Small intestine (tissue), 7 donors: ENCODE data around the gene ZNF440. TPM values are rescaled to one million over a fixed set of nuclear protein-coding genes. Genes with fewer than 3 reads are reported as not detected.
"Not testable (repeated sequence)": the region's sequence is repeated elsewhere in the genome, so short reads cannot be mapped to it uniquely, and the experiment has no call there.

Source experiments
- DNase-seq, 2 donors: peaks; one replicate each; pipeline versions ENCODE4 v3.0.0 to v3.0.0-alpha.2; 2013
- FAIRE-seq: peaks from 2 replicates; lab custom pipeline; 2012; peaks lifted over from hg19 to GRCh38; lab: Jason Lieb, UNC
- H3K27ac ChIP-seq, 3 donors: one replicate each; pipeline ENCODE4 v1.5.1; 2013; ENCODE audit warnings: low read length in 2 of 3, mild to moderate bottlenecking in 2 of 3, control low read depth in 1 of 3, inconsistent platforms in 1 of 3, low read depth in 1 of 3, moderate library complexity in 1 of 3
- H3K27me3 ChIP-seq, 3 donors: one replicate each; pipeline ENCODE4 v1.6.1; 2013; ENCODE audit warnings: low read length in 3 of 3, inconsistent platforms in 1 of 3; ENCODE audit not compliant: control insufficient read depth in 3 of 3, insufficient read depth in 3 of 3
- H3K36me3 ChIP-seq, 3 donors: one replicate each; pipeline ENCODE4 v1.6.1; 2013; ENCODE audit warnings: low read length in 3 of 3, inconsistent platforms in 1 of 3, low read depth in 1 of 3, mild to moderate bottlenecking in 1 of 3, moderate library complexity in 1 of 3; ENCODE audit not compliant: control insufficient read depth in 3 of 3, insufficient read depth in 2 of 3
- H3K4me1 ChIP-seq, 3 donors: one replicate each; pipeline ENCODE4 v1.6.1; 2013; ENCODE audit warnings: low read length in 2 of 3, inconsistent platforms in 1 of 3, low read depth in 1 of 3, mild to moderate bottlenecking in 1 of 3, moderate library complexity in 1 of 3; ENCODE audit not compliant: control insufficient read depth in 3 of 3, insufficient read depth in 2 of 3
- H3K4me3 ChIP-seq, 3 donors: one replicate each; pipeline ENCODE4 v1.5.1; 2013; ENCODE audit warnings: low read length in 3 of 3, control low read depth in 1 of 3, inconsistent platforms in 1 of 3, low read depth in 1 of 3, mild to moderate bottlenecking in 1 of 3, moderate library complexity in 1 of 3
- H3K9me3 ChIP-seq, 2 donors: one replicate each; pipeline ENCODE4 v1.6.1; 2013; ENCODE audit warnings: low read depth in 1 of 2, low read length in 1 of 2; ENCODE audit not compliant: control insufficient read depth in 2 of 2, insufficient read depth in 1 of 2
- WGBS, 3 donors: extraction: QIAGEN DNeasy Blood & Tissue Kit; methylation state at CpG; one replicate each; pipeline ENCODE4 v1.1.7; 2013; 5-methylcytosine and 5-hydroxymethylcytosine counted together
- polyA plus RNA-seq, 4 donors: library from polyadenylated mRNA; stranded (reverse) in 3 of 4; unstranded in 1 of 4; fragments of 200-250 nt in 3 of 4; fragments of 120-200 nt in 1 of 4; gene quantifications; one replicate each; pipeline versions ENCODE4 v1.2.1 to v1.2.3, GENCODE V29; 2013
- donor health status: healthy with polysubstance abuse.
- donor health status: control.
- donor health status: control.
- donor health status: Bipolar disorder and iron deficiency.
- donor health status: healthy.

The ZNF440 gene
- polyA plus RNA-seq, 4 donors: 3.5 to 18.0 (median 7.4) TPM

GRCh38 chr19:11860721-11861120, 46.6 kb downstream of the ZNF440 start:
- FAIRE-seq (no peak), DNase-seq (no peak)
- Histone ChIP-seq H3K27me3 (no peaks in the 10 kb centered on the region), H3K9me3 (peaks cover 0 to 47% of the 10 kb centered on the region in 2 donors), H3K36me3 (peaks cover 0 to 3% (median 0%) of the 10 kb centered on the region in 3 donors), H3K4me1 (peaks cover 0 to 18% (median 2%) of the 10 kb centered on the region in 3 donors), H3K4me3 (no peak overlapping the region), H3K27ac (no peak overlapping the region)
- WGBS, 3 donors: 90 to 94% (median 91%) methylated on average over 7 of the region's 7 CpGs

GRCh38 chr19:11861301-11861700, 47.2 kb downstream of the ZNF440 start:
- H3K27ac ChIP-seq: no peak overlapping the region
- no peak for DNase-seq
- no peak for FAIRE-seq
- H3K36me3 ChIP-seq: peaks cover 0 to 3% (median 0%) of the 10 kb centered on the region in 3 donors
- peaks cover 0 to 51% of the 10 kb centered on the region in 2 donors for H3K9me3 ChIP-seq
- peaks cover 0 to 13% (median 2%) of the 10 kb centered on the region in 3 donors for H3K4me1 ChIP-seq
- H3K4me3 ChIP-seq: no peak overlapping the region
- WGBS, 3 donors: 82 to 96% (median 94%) methylated on average over 2 of the region's 2 CpGs
- no peaks in the 10 kb centered on the region for H3K27me3 ChIP-seq

DNA sequence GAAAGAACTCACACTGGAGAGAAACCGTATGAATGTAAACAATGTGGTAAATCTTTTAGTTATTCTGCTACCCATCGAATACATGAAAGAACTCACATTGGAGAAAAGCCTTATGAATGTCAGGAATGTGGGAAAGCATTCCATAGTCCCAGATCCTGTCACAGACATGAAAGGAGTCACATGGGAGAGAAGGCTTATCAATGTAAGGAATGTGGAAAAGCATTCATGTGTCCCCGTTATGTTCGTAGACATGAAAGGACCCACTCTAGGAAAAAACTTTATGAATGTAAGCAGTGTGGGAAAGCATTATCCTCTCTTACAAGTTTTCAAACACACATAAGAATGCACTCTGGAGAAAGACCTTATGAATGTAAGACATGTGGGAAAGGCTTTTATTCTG, 53.7 kb downstream of the ZNF440 start:
- DNase-seq, FAIRE-seq, H3K4me1 ChIP-seq, H3K27ac ChIP-seq, H3K36me3 ChIP-seq, H3K4me3 ChIP-seq, H3K27me3 ChIP-seq: not testable (repeated sequence)
- 92 to 96% (median 93%) methylated on average over 4 of the region's 4 CpGs for WGBS, 3 donors
- H3K9me3 ChIP-seq: peaks cover 0 to 68% of the 10 kb centered on the region in 2 donors

GRCh38 chr19:11868188-11868587, 54.1 kb downstream of the ZNF440 start:
- 95 to 97% (median 96%) methylated on average over 8 of the region's 8 CpGs for WGBS, 3 donors
- no peak overlapping the region for H3K4me3 ChIP-seq

DNA sequence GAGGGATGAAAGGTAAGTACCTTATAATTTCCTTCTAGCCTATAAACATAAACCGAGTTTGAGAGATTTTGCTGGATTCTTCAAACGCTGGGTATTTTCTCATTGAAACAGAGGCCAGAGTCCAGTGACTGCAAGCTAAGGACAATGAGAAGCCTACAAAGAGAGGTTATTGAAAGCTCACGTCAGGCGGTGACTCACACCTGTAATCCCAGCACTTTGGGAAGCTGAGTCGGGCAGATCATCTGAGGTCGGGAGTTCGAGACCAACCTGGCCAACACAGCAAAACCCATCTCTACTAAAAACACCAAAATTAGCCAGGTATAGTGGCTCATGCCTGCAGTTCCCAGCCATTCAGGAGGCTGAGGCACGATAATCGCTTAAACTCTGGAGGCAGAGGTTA, 58.6 kb downstream of the ZNF440 start:
- Histone ChIP-seq H3K4me3 (no peak overlapping the region), H3K9me3 (peaks cover 0 to 36% of the 10 kb centered on the region in 2 donors), H3K36me3 (peaks cover 0 to 4% (median 4%) of the 10 kb centered on the region in 3 donors), H3K27me3 (no peaks in the 10 kb centered on the region), H3K27ac (no peak overlapping the region), H3K4me1 (no peaks in the 10 kb centered on the region)
- FAIRE-seq (no peak), DNase-seq (no peak)
- 91 to 94% (median 92%) methylated on average over 9 of the region's 9 CpGs for WGBS, 3 donors

More at GRCh38 chr19:11868188-11868587, 54.1 kb downstream of the ZNF440 start:
- FAIRE-seq (no peak), DNase-seq (no peak)
- Histone ChIP-seq H3K4me1 (no peaks in the 10 kb centered on the region), H3K27ac (no peak overlapping the region), H3K27me3 (no peaks in the 10 kb centered on the region), H3K36me3 (peaks cover 3 to 8% (median 4%) of the 10 kb centered on the region in 3 donors), H3K9me3 (peaks cover 0 to 66% of the 10 kb centered on the region in 2 donors)

GRCh38 chr19:11873762-11874161, 59.7 kb downstream of the ZNF440 start:
- Histone ChIP-seq H3K4me1 (no peaks in the 10 kb centered on the region), H3K27me3 (no peaks in the 10 kb centered on the region), H3K9me3 (peaks cover 0 to 30% of the 10 kb centered on the region in 2 donors), H3K27ac (no peak overlapping the region), H3K4me3 (no peak overlapping the region), H3K36me3 (no peaks in the 10 kb centered on the region)
- FAIRE-seq: no peak
- no peak for DNase-seq
- WGBS, 3 donors: 60 to 73% (median 71%) methylated on average over 1 of the region's 1 CpG

GRCh38 chr19:11879687-11880266, 65.7 kb downstream of the ZNF440 start:
- DNase-seq: peak in 1 of 2 donors; percentile 24
- not testable (repeated sequence) for H3K4me1 ChIP-seq, FAIRE-seq, H3K4me3 ChIP-seq, H3K36me3 ChIP-seq, H3K27me3 ChIP-seq, H3K27ac ChIP-seq
- peaks cover 2 to 15% of the 10 kb centered on the region in 2 donors for H3K9me3 ChIP-seq
- 78 to 85% (median 83%) methylated on average over 16 of the region's 16 CpGs for WGBS, 3 donors

- Histone ChIP-seq H3K4me1 (no peaks in the 10 kb centered on the region), H3K9me3 (peaks cover 2 to 19% of the 10 kb centered on the region in 2 donors), H3K4me3 (no peak overlapping the region), H3K27me3 (no peaks in the 10 kb centered on the region), H3K27ac (no peak overlapping the region), H3K36me3 (no peaks in the 10 kb centered on the region)
- 92 to 94% (median 94%) methylated on average over 12 of the region's 12 CpGs for WGBS, 3 donors
- FAIRE-seq: no peak
- DNase-seq: no peak
These were observed 66.5 kb downstream of the ZNF440 start for GRCh38 chr19:11880598-11880997.
